Glomerular visceral epithelial cell (primary cell): ENCODE measurements around the gene METTL23.
"Not testable (repeated sequence)": the region's sequence is repeated elsewhere in the genome, so short reads cannot be mapped to it uniquely, and the experiment has no call there.

Experiments
- DNase-seq: peaks from one replicate; pipeline ENCODE4 v3.0.0-alpha.2; 2016; ENCODE audit errors: extremely low spot score

METTL23 gene

GRCh38 chr17:76713765-76714164 is 12.9 kb upstream of the METTL23 start:
- no peak for DNase-seq

- DNase-seq = no peak
These were observed 12.3 kb upstream of the METTL23 start for GRCh38 chr17:76714336-76714735.

- DNase-seq = peak; percentile 69
These were observed 11.7 kb upstream of the METTL23 start for GRCh38 chr17:76714822-76715495.

GRCh38 chr17:76715496-76715830 is 11.2 kb upstream of the METTL23 start:
- no peak for DNase-seq

GRCh38 chr17:76716146-76716838 is 10.3 kb upstream of the METTL23 start:
- DNase-seq = peak; percentile 98

- peak; percentile 87 for DNase-seq
These were observed 9.8 kb upstream of the METTL23 start for GRCh38 chr17:76716839-76717215.

GRCh38 chr17:76718516-76718915 is 8.1 kb upstream of the METTL23 start:
- DNase-seq = no peak

GRCh38 chr17:76720211-76720610 is 6.4 kb upstream of the METTL23 start:
- DNase-seq = no peak

GRCh38 chr17:76720941-76721340 is 5.7 kb upstream of the METTL23 start:
- DNase-seq = no peak

GRCh38 chr17:76721463-76721862 is 5.2 kb upstream of the METTL23 start:
- no peak for DNase-seq

- no peak for DNase-seq
These were observed 4.4 kb upstream of the METTL23 start for GRCh38 chr17:76722279-76722678.

- not testable (repeated sequence) for DNase-seq
These were observed 3.7 kb upstream of the METTL23 start for GRCh38 chr17:76722977-76723376.

- DNase-seq = no peak
These were observed 2.8 kb upstream of the METTL23 start for GRCh38 chr17:76723812-76724211.

GRCh38 chr17:76725580-76726230 is 934 bp upstream of the METTL23 start:
- peak; percentile 31 for DNase-seq

- peak; percentile 98 for DNase-seq
These were observed 336 bp upstream of the METTL23 start, which contains the start of gene JMJD6 for GRCh38 chr17:76726231-76726775. Gene JMJD6, minus strand, starts transcription at chr17:76726606. Its CDS starts 131 bp downstream, at chr17:76726475.

- peak; percentile 60 for DNase-seq
These were observed 1.3 kb downstream of the METTL23 start for GRCh38 chr17:76727745-76728456.

GRCh38 chr17:76731800-76732733 is 5.4 kb downstream of the METTL23 start:
- not testable (repeated sequence) for DNase-seq

- peak; percentile 30 for DNase-seq
These were observed 6.3 kb downstream of the METTL23 start for GRCh38 chr17:76732734-76733617.

- DNase-seq = no peak
These were observed 6.9 kb downstream of the METTL23 start for GRCh38 chr17:76733618-76733957.
